Astrocyte of the spinal cord (primary cell): ENCODE results near the gene COA3.

Source experiments
- DNase-seq: peaks from one replicate; pipeline ENCODE4 v3.0.0; 2011; ENCODE audit warnings: low read depth, low spot score
- H3K4me3 ChIP-seq: 2 replicates; pipeline ENCODE4 v1.5.1; 2011; ENCODE audit warnings: low read depth, mild to moderate bottlenecking, low read length, moderate library complexity
- CTCF ChIP-seq: IDR thresholded peaks from 2 replicates; pipeline ENCODE4 v1.5.1; 2012; ENCODE audit warnings: low read depth, mild to moderate bottlenecking, low read length, inconsistent platforms
- in situ Hi-C: cut with HindIII; loops from 2 replicates; pipeline ENCODE4 v1.10.0; 2017; ENCODE audit warnings: low sequenced_read_pairs

Gene COA3

GRCh38 chr17:42819939-42820535, 21.5 kb upstream of the COA3 start:
- in situ Hi-C loops: no loop called here
- peak; percentile 84 for TF ChIP-seq CTCF
- peak; percentile 38 for DNase-seq
- H3K4me3 ChIP-seq: no peak overlapping the region

- no peak overlapping the region for H3K4me3 ChIP-seq
- in situ Hi-C loops: no loop called here
- no peak for DNase-seq
- TF ChIP-seq CTCF: no peak
Observed at GRCh38 chr17:42818379-42818778, 19.9 kb upstream of the COA3 start.

- peak; percentile 53 for DNase-seq
- TF ChIP-seq CTCF: no peak
- in situ Hi-C loops: no loop called here
- H3K4me3 ChIP-seq: no peak overlapping the region
Observed at GRCh38 chr17:42817866-42818265, 19.4 kb upstream of the COA3 start.

- DNase-seq: peak; percentile 91
- no peak overlapping the region for H3K4me3 ChIP-seq
- in situ Hi-C loops: no loop called here
- no peak for TF ChIP-seq CTCF
Observed at GRCh38 chr17:42814633-42815399, 16.3 kb upstream of the COA3 start.

- DNase-seq: peak; percentile 66
- no peak overlapping the region for H3K4me3 ChIP-seq
- TF ChIP-seq CTCF: no peak
- in situ Hi-C loops: no loop called here
Observed at GRCh38 chr17:42809250-42809649, 10.7 kb upstream of the COA3 start.

- no peak for DNase-seq
- no peak overlapping the region for H3K4me3 ChIP-seq
- in situ Hi-C loops: no loop called here
- TF ChIP-seq CTCF: no peak
Observed at GRCh38 chr17:42806249-42806648, 7.7 kb upstream of the COA3 start.
